Subcutaneous abdominal adipose tissue (tissue), 5 donors: ENCODE results near the gene OR10A6.

Experiments
- H3K27ac ChIP-seq: one replicate; pipeline ENCODE4 v1.7.0; 2013; ENCODE audit warnings: low read depth, mild to moderate bottlenecking, inconsistent platforms, low read length, moderate library complexity
- H3K27me3 ChIP-seq, 5 donors: one replicate each; pipeline ENCODE4 v1.7.0; 2013; ENCODE audit warnings: low read length in 5 of 5, inconsistent platforms in 1 of 5; ENCODE audit not compliant: control insufficient read depth in 5 of 5, insufficient read depth in 4 of 5
- H3K36me3 ChIP-seq, 5 donors: one replicate each; pipeline ENCODE4 v1.7.0; 2013; ENCODE audit warnings: low read length in 5 of 5; ENCODE audit not compliant: control insufficient read depth in 5 of 5, insufficient read depth in 5 of 5
- H3K4me1 ChIP-seq, 5 donors: one replicate each; pipeline ENCODE4 v1.7.0; 2013; ENCODE audit warnings: low read length in 5 of 5, mild to moderate bottlenecking in 3 of 5, moderate library complexity in 1 of 5; ENCODE audit not compliant: control insufficient read depth in 5 of 5, insufficient read depth in 5 of 5
- H3K4me3 ChIP-seq, 5 donors: one replicate each; pipeline ENCODE4 v1.7.0; 2013; ENCODE audit warnings: low read length in 5 of 5, low read depth in 1 of 5
- H3K9ac ChIP-seq, 5 donors: one replicate each; pipeline ENCODE4 v1.7.0; 2013; ENCODE audit warnings: low read length in 5 of 5, mild to moderate bottlenecking in 4 of 5, moderate library complexity in 3 of 5
- H3K9me3 ChIP-seq, 5 donors: one replicate each; pipeline ENCODE4 v1.7.0; 2013; ENCODE audit warnings: low read length in 5 of 5; ENCODE audit not compliant: control insufficient read depth in 5 of 5
- donor health status: healthy.
- donor health status: healthy.
- donor health status: healthy.
- donor health status: healthy.
- donor health status: healthy.

Gene OR10A6

GRCh38 chr11:7889985-7890384 lies 41.1 kb downstream of the OR10A6 start:
- Histone ChIP-seq H3K27ac (no peak overlapping the region), H3K9ac (no peak overlapping the region)

DNA sequence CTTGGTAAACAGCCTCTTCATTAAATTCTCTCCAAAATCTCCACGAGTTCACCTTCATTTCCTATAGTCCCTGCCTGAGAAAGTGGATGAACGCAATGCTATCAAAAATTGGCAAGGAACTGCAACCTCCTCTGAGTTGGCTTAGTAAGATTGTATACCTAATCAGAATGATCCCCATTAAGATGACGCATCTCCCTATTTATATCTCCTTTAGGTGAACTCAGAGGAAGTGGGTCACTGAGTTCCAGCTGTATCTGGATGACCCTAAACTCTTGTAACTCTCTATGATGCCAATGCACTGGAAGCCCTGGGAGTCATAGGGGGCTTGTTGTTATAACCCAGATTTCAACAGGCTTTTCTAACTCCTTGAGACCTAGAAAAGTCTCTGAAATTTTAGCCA lies 48.2 kb downstream of the OR10A6 start:
- Histone ChIP-seq H3K4me3 (no peak overlapping the region), H3K4me1 (no peaks in the 10 kb centered on the region), H3K27me3 (no peaks in the 10 kb centered on the region), H3K9ac (no peak overlapping the region), H3K27ac (no peak overlapping the region), H3K36me3 (no peaks in the 10 kb centered on the region), H3K9me3 (no peaks in the 10 kb centered on the region)

More at GRCh38 chr11:7889985-7890384, 41.1 kb downstream of the OR10A6 start:
- H3K9me3 ChIP-seq = no peaks in the 10 kb centered on the region
- H3K27me3 ChIP-seq = no peaks in the 10 kb centered on the region
- peaks cover 0 to 7% (median 0%) of the 10 kb centered on the region in 5 donors for H3K4me1 ChIP-seq
- H3K36me3 ChIP-seq = no peaks in the 10 kb centered on the region
- no peak overlapping the region for H3K4me3 ChIP-seq
